ENCODE measurements around the gene PAK4.

DNA sequence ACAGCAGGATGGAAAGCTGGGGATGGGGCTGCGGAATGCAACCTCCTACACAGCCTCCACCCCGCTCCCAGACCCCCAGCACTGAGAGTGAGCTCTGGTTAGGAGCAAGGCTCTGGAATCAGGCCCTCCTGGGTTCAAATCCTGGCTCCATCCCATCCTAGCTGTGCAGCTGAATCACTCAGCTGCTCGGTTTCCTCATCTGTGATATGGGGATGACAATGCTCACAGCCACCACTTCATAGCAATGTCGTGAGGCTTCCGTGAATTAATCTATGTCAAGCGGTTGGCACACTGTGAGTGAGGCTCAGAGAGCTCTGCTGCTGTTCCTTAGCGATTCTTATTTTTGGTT, 40.9 kb upstream of the PAK4 start:
- TF ChIP-seq, protein P1, sequence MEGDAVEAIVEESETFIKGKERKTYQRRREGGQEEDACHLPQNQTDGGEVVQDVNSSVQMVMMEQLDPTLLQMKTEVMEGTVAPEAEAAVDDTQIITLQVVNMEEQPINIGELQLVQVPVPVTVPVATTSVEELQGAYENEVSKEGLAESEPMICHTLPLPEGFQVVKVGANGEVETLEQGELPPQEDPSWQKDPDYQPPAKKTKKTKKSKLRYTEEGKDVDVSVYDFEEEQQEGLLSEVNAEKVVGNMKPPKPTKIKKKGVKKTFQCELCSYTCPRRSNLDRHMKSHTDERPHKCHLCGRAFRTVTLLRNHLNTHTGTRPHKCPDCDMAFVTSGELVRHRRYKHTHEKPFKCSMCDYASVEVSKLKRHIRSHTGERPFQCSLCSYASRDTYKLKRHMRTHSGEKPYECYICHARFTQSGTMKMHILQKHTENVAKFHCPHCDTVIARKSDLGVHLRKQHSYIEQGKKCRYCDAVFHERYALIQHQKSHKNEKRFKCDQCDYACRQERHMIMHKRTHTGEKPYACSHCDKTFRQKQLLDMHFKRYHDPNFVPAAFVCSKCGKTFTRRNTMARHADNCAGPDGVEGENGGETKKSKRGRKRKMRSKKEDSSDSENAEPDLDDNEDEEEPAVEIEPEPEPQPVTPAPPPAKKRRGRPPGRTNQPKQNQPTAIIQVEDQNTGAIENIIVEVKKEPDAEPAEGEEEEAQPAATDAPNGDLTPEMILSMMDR (IDR thresholded peaks at IDR 0.05 in 2 of 3, conservative IDR thresholded peaks at IDR 0.05 in 1 of 3; ENCODE audit: borderline replicate concordance in 1 of 3, insufficient read depth in 1 of 3, low read depth in 2 of 3, low read length in 2 of 3), result no peak
- no peak for TF ChIP-seq RAD21 (IDR thresholded peaks at IDR 0.05; ENCODE audit: low read depth)
- TF ChIP-seq, protein P2, sequence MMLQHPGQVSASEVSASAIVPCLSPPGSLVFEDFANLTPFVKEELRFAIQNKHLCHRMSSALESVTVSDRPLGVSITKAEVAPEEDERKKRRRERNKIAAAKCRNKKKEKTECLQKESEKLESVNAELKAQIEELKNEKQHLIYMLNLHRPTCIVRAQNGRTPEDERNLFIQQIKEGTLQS (IDR thresholded peaks at IDR 0.05), result no peak
- TF ChIP-seq JUND (IDR thresholded peaks at IDR 0.05), result no peak
- TF ChIP-seq POLR2A (IDR thresholded peaks at IDR 0.05; ENCODE audit: borderline replicate concordance, extremely low read depth, insufficient read depth, insufficient read length), result no peak
- TF ChIP-seq TCF7L2 (IDR thresholded peaks at IDR 0.05; ENCODE audit: borderline replicate concordance, extremely low read depth, insufficient read depth, insufficient read length), result no peak
- no peak for TF ChIP-seq EZH2 (IDR thresholded peaks at IDR 0.05)
- TF ChIP-seq CEBPB (IDR thresholded peaks at IDR 0.05; ENCODE audit: low read depth), result no peak
- no peak for TF ChIP-seq CBX3 (IDR thresholded peaks at IDR 0.05; ENCODE audit: low read depth)
- TF ChIP-seq EZH2phosphoT487 (IDR thresholded peaks at IDR 0.05; ENCODE audit: borderline replicate concordance), result no peak
- no peak for TF ChIP-seq ZNF274 (IDR thresholded peaks at IDR 0.05; ENCODE audit: low read depth, low read length)
- TF ChIP-seq ZFX (IDR thresholded peaks at IDR 0.05), result no peak
- TF ChIP-seq, protein P3, sequence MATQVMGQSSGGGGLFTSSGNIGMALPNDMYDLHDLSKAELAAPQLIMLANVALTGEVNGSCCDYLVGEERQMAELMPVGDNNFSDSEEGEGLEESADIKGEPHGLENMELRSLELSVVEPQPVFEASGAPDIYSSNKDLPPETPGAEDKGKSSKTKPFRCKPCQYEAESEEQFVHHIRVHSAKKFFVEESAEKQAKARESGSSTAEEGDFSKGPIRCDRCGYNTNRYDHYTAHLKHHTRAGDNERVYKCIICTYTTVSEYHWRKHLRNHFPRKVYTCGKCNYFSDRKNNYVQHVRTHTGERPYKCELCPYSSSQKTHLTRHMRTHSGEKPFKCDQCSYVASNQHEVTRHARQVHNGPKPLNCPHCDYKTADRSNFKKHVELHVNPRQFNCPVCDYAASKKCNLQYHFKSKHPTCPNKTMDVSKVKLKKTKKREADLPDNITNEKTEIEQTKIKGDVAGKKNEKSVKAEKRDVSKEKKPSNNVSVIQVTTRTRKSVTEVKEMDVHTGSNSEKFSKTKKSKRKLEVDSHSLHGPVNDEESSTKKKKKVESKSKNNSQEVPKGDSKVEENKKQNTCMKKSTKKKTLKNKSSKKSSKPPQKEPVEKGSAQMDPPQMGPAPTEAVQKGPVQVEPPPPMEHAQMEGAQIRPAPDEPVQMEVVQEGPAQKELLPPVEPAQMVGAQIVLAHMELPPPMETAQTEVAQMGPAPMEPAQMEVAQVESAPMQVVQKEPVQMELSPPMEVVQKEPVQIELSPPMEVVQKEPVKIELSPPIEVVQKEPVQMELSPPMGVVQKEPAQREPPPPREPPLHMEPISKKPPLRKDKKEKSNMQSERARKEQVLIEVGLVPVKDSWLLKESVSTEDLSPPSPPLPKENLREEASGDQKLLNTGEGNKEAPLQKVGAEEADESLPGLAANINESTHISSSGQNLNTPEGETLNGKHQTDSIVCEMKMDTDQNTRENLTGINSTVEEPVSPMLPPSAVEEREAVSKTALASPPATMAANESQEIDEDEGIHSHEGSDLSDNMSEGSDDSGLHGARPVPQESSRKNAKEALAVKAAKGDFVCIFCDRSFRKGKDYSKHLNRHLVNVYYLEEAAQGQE (IDR thresholded peaks at IDR 0.05; ENCODE audit: low read depth), result no peak
- no peak for TF ChIP-seq SIN3A (IDR thresholded peaks at IDR 0.05; ENCODE audit: low read depth)
